ENCODE measurements around the gene PTPRR. TPM values are rescaled to one million over a fixed set of nuclear protein-coding genes. Genes with fewer than 3 reads are reported as not detected.

Gene PTPRR
- polyA plus RNA-seq, 1 of the 3 experiments (the other 2 are of a cell fraction): 1.4 TPM

- no peak for TF ChIP-seq REST (IDR thresholded peaks at IDR 0.05; ENCODE audit: low read depth, low read length)
- no peak for TF ChIP-seq NRF1 (IDR thresholded peaks at IDR 0.05; ENCODE audit: low read depth, low read length)
- no peak for TF ChIP-seq TAF1 (IDR thresholded peaks at IDR 0.05; ENCODE audit: borderline replicate concordance, low read depth, low read length)
- TF ChIP-seq TCF12 (IDR thresholded peaks at IDR 0.05): no peak
- TF ChIP-seq SIN3A (IDR thresholded peaks at IDR 0.05; ENCODE audit: borderline replicate concordance, low read depth, low read length): no peak
- TF ChIP-seq NFIC (IDR thresholded peaks at IDR 0.05; ENCODE audit: borderline replicate concordance): no peak
- no peak for TF ChIP-seq RCOR1 (IDR thresholded peaks at IDR 0.05; ENCODE audit: low read length)
Observed at GRCh38 chr12:70643939-70644338, 276.6 kb downstream of the PTPRR start (continued).

GRCh38 chr12:70641691-70642090 lies 278.8 kb downstream of the PTPRR start:
- DNase-seq: no peak
- no peak overlapping the region for H3K4me3 ChIP-seq (ENCODE audit: low read depth in 2 of 2, low read length in 1 of 2)
- H3K36me3 ChIP-seq (replicated peaks in 1 of 2; ENCODE audit: control insufficient read depth in 1 of 2, insufficient read depth in 2 of 2, low read length in 1 of 2): no peaks in the 10 kb centered on the region
- no peak overlapping the region for H3K4me2 ChIP-seq
- H3K9ac ChIP-seq: no peak overlapping the region
- ChIA-PET POLR2A (no interaction called here), CTCF (no interaction called here)
- peaks cover 0 to 19% of the 10 kb centered on the region in 2 experiments; a peak in 3 of 4 replicates for H3K4me1 ChIP-seq (ENCODE audit: control insufficient read depth in 1 of 2, insufficient read depth in 2 of 2, low read depth in 1 of 2, low read length in 1 of 2)
- TF ChIP-seq FOXJ3 (CRISPR knock-in tag; IDR thresholded peaks at IDR 0.05) (no peak), SMC3 (IDR thresholded peaks at IDR 0.05; ENCODE audit: low read depth, low read length) (no peak), TEAD4 (IDR thresholded peaks at IDR 0.05; ENCODE audit: borderline replicate concordance, insufficient read depth) (no peak), GABPA (IDR thresholded peaks at IDR 0.05; ENCODE audit: low read depth) (no peak), YY1 (IDR thresholded peaks at IDR 0.05; ENCODE audit: low read depth) (no peak), MXI1 (IDR thresholded peaks at IDR 0.05; ENCODE audit: low read depth, low read length) (no peak), EZH2phosphoT487 (IDR thresholded peaks at IDR 0.05; ENCODE audit: borderline replicate concordance, low read depth) (no peak), RXRA (IDR thresholded peaks at IDR 0.05; ENCODE audit: borderline replicate concordance, low read depth) (no peak), RAD21 (IDR thresholded peaks at IDR 0.05; ENCODE audit: low read length) (no peak), JUND (IDR thresholded peaks at IDR 0.05) (no peak), CHD2 (IDR thresholded peaks at IDR 0.05; ENCODE audit: low read length, partially characterized antibody) (no peak), FOXM1 (IDR thresholded peaks at IDR 0.05; ENCODE audit: low read depth) (no peak), TCF12 (IDR thresholded peaks at IDR 0.05) (no peak), ELF1 (IDR thresholded peaks at IDR 0.05) (no peak), CTCF (IDR thresholded peaks at IDR 0.05) (no peak), FOSL2 (IDR thresholded peaks at IDR 0.05; ENCODE audit: borderline replicate concordance, low read depth) (no peak), IRF3 (IDR thresholded peaks at IDR 0.05; ENCODE audit: low read depth, low read length) (no peak)
- no peaks in the 10 kb centered on the region for H3K9me3 ChIP-seq
- H3K27ac ChIP-seq (ENCODE audit: low read depth in 2 of 2, low read length in 1 of 2): no peak overlapping the region
- no peaks in the 10 kb centered on the region for H3K27me3 ChIP-seq (ENCODE audit: insufficient read depth)
- no peak overlapping the region for H2AFZ ChIP-seq (ENCODE audit: low read depth)
- no peaks in the 10 kb centered on the region for H3K9me2 ChIP-seq
- peaks cover 17% of the 10 kb centered on the region for H3F3A ChIP-seq (replicated peaks; ENCODE audit: insufficient read depth)
- H4K20me1 ChIP-seq (ENCODE audit: insufficient read depth): no peaks in the 10 kb centered on the region
- WGBS (ENCODE audit: low lambda C conversion rate): 79% methylated on average over 2 of the region's 2 CpGs
- no peaks in the 10 kb centered on the region for H3K79me2 ChIP-seq (ENCODE audit: insufficient read depth)
